ENCODE results near the gene CCDC63. TPM values are rescaled to one million over a fixed set of nuclear protein-coding genes. Genes with fewer than 3 reads are reported as not detected.

Gene CCDC63
- total and polyA plus RNA-seq, 3 experiments from 2014 or later = not detected

DNA sequence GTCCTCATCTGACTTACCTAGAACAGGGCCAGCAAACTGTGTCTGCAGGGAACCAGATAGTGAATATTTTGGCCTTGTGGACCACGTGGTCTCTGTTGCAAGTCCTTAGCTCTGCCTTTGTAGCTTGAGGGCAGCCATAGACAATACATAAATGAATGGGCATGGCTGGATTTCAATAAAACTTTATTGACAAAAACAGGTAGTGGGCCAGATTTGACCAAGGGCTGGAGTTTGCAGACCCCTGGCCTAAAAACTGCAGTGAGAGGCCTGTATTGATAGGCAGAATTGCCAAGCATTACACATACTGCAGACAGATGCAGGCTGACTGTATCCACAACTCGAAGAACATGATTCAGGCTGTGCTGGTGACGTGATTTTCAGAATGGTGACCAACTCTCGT is 25.3 kb downstream of the CCDC63 start:
- peaks cover 0 to 1% (median 0%) of the 10 kb centered on the region in 5 donors for H3K9me3 Mint-ChIP-seq
- DNase-seq = no peak
- Histone ChIP-seq H3K9me3 (ENCODE audit: low read length) (no peaks in the 10 kb centered on the region), H3K36me3 (ENCODE audit: insufficient read depth, low read length) (no peaks in the 10 kb centered on the region), H3K4me1 (ENCODE audit: insufficient read depth, low read length) (no peaks in the 10 kb centered on the region), H3K27ac (ENCODE audit: low read depth, low read length) (no peak overlapping the region), H3K4me3 (ENCODE audit: low read length) (no peak overlapping the region), H3K27me3 (ENCODE audit: insufficient read depth, low read length, poor library complexity, severe bottlenecking) (no peaks in the 10 kb centered on the region)
- no peaks in the 10 kb centered on the region for H3K4me1 Mint-ChIP-seq
- no peaks in the 10 kb centered on the region for H3K36me3 Mint-ChIP-seq
- peaks cover 9 to 22% of the 10 kb centered on the region in 2 donors for H3K27me3 Mint-ChIP-seq
- CTCF ChIA-PET = no interaction called here
- no peak overlapping the region for H3K27ac Mint-ChIP-seq
- H3K4me3 Mint-ChIP-seq = no peak overlapping the region
- POLR2A ChIA-PET = interaction anchor here (0.5 kb wide), 1 partner anchor 67 kb away, joined by 12 read pairs; no protein-coding TSS in a partner anchor

DNA sequence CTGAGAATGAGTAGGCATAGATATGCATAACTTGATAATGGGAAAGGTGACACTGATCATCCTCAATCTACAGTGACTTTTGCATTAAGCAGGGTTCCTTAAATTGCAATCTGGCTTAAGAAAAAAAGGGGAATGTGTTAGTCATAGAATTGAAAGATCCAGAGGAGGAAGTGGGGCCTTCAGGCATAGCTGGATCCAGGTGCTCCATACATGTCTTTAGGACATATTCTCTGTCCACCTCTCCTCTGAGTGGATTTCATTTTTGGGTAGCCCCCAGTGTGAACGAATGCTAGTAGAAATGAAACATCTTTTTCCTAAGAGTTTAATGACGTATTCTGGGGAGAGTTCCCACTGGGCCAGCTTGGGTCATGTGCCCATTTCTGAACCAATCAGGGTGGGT is 27.6 kb downstream of the CCDC63 start:
- no peak for DNase-seq
- ChIA-PET CTCF (interaction anchor here (1.3 kb wide), 1 partner anchor 424 kb away, joined by 3 read pairs; the partner anchor contains the start of gene ARPC3), POLR2A (no interaction called here)
- Histone ChIP-seq H3K27me3 (ENCODE audit: insufficient read depth, low read length, poor library complexity, severe bottlenecking) (no peaks in the 10 kb centered on the region), H3K27ac (ENCODE audit: low read depth, low read length) (no peak overlapping the region), H3K36me3 (ENCODE audit: insufficient read depth, low read length) (no peaks in the 10 kb centered on the region), H3K4me1 (ENCODE audit: insufficient read depth, low read length) (no peaks in the 10 kb centered on the region), H3K9me3 (ENCODE audit: low read length) (no peaks in the 10 kb centered on the region), H3K4me3 (ENCODE audit: low read length) (no peak overlapping the region)
- H3K4me1 Mint-ChIP-seq = no peaks in the 10 kb centered on the region
- H3K36me3 Mint-ChIP-seq = no peaks in the 10 kb centered on the region
- H3K27ac Mint-ChIP-seq = no peak overlapping the region
- no peak overlapping the region for H3K4me3 Mint-ChIP-seq
- peaks cover 17 to 35% of the 10 kb centered on the region in 2 donors for H3K27me3 Mint-ChIP-seq
- peaks cover 0 to 1% (median 0%) of the 10 kb centered on the region in 5 donors for H3K9me3 Mint-ChIP-seq

DNA sequence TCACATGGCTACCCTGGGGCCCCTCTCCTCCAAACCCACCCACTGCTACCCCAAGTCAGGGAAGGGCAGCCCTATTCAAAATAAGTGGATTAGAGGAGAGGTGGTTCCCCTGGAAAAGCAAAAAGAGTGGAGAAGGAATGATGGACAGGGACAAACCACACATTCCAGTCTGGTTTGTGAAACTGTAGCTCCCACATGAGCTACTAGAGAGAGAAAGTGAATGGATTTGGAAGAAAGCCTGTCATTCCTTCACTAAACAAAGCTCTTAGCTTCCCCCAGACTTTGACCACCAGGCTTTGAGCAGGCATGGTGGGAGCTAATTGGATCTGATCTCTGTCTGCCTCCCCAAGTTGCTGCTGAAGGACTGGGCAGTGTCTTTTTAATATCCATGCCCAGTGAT is 28.0 kb downstream of the CCDC63 start:
- no peaks in the 10 kb centered on the region for H3K36me3 ChIP-seq (ENCODE audit: insufficient read depth, low read length)
- no peaks in the 10 kb centered on the region for H3K4me1 ChIP-seq (ENCODE audit: insufficient read depth, low read length)
- no peaks in the 10 kb centered on the region for H3K4me1 Mint-ChIP-seq
- peaks cover 14 to 38% of the 10 kb centered on the region in 2 donors for H3K27me3 Mint-ChIP-seq
- ChIA-PET POLR2A (no interaction called here), CTCF (interaction anchor here (1.3 kb wide), 1 partner anchor 425 kb away, joined by 3 read pairs; the partner anchor contains the start of gene ARPC3)
- DNase-seq = no peak
- no peaks in the 10 kb centered on the region for H3K36me3 Mint-ChIP-seq
- H3K9me3 Mint-ChIP-seq = peaks cover 0 to 1% (median 0%) of the 10 kb centered on the region in 5 donors
- H3K27ac ChIP-seq (ENCODE audit: low read depth, low read length) = no peak overlapping the region
- H3K4me3 ChIP-seq (ENCODE audit: low read length) = no peak overlapping the region
- no peak overlapping the region for H3K27ac Mint-ChIP-seq
- no peak overlapping the region for H3K4me3 Mint-ChIP-seq
- no peaks in the 10 kb centered on the region for H3K27me3 ChIP-seq (ENCODE audit: insufficient read depth, low read length, poor library complexity, severe bottlenecking)
- H3K9me3 ChIP-seq (ENCODE audit: low read length) = no peaks in the 10 kb centered on the region

DNA sequence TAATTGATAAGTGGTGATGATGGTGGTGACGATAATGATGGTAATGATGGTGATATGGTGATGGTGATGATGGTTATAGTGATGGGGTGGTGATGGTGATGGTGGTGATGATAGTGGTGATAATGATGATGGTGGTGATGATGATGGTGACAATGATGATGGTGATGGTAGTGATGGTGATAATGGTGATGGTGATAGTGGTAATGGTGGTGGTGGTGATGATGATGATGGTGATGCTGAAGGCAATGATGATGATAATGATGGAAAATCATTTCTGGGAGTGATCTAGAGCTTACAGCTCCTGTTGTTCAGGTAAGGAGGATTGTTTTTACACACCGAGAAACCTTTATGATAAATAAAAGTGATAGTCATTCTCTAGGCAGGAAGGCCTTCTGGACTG is 33.9 kb downstream of the CCDC63 start:
- Mint-ChIP-seq H3K27ac (no peak overlapping the region), H3K27me3 (peaks cover 10 to 16% of the 10 kb centered on the region in 2 donors), H3K9me3 (no peaks in the 10 kb centered on the region), H3K4me1 (no peaks in the 10 kb centered on the region), H3K36me3 (no peaks in the 10 kb centered on the region), H3K4me3 (no peak overlapping the region)
- CTCF ChIA-PET = no interaction called here
- no peak overlapping the region for H3K4me3 ChIP-seq (ENCODE audit: low read length)
- H3K9me3 ChIP-seq (ENCODE audit: low read length) = no peaks in the 10 kb centered on the region
- H3K4me1 ChIP-seq (ENCODE audit: insufficient read depth, low read length) = no peaks in the 10 kb centered on the region
- H3K27ac ChIP-seq (ENCODE audit: low read depth, low read length) = no peak overlapping the region
- POLR2A ChIA-PET = no interaction called here
- DNase-seq = no peak
- no peaks in the 10 kb centered on the region for H3K27me3 ChIP-seq (ENCODE audit: insufficient read depth, low read length, poor library complexity, severe bottlenecking)
- H3K36me3 ChIP-seq (ENCODE audit: insufficient read depth, low read length) = no peaks in the 10 kb centered on the region

DNA sequence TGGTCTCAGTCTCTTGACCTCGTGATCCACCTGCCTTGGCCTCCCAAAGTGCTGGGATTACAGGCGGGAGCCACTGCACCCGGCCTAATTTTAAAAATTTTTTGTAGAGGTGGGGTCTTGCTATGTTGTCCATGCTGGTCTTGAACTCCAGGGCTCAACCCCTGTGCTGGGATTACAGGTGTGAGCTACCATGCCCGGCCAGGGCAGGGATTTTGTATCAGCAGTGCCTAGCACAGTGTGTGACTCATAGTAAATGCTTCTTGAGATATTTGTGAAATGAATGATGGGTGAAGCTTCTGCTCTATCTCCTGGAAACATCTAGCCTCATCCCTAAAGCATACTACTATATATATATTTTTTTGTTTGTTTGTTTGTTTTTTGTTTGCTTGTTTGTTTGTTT is 36.5 kb downstream of the CCDC63 start:
- Mint-ChIP-seq H3K9me3 (no peaks in the 10 kb centered on the region), H3K27ac (peak overlapping the region in 1 of 8 donors; percentile 38), H3K4me1 (peaks cover 3 to 7% (median 5%) of the 10 kb centered on the region in 3 donors), H3K4me3 (no peak overlapping the region), H3K36me3 (peaks cover 0 to 2% (median 0%) of the 10 kb centered on the region in 3 donors), H3K27me3 (peaks cover 0 to 12% of the 10 kb centered on the region in 2 donors)
- Histone ChIP-seq H3K4me3 (ENCODE audit: low read length) (no peak overlapping the region), H3K27me3 (ENCODE audit: insufficient read depth, low read length, poor library complexity, severe bottlenecking) (no peaks in the 10 kb centered on the region), H3K36me3 (ENCODE audit: insufficient read depth, low read length) (no peaks in the 10 kb centered on the region), H3K4me1 (ENCODE audit: insufficient read depth, low read length) (no peaks in the 10 kb centered on the region), H3K9me3 (ENCODE audit: low read length) (no peaks in the 10 kb centered on the region), H3K27ac (ENCODE audit: low read depth, low read length) (no peak overlapping the region)
- ChIA-PET CTCF (interaction anchor here (0.9 kb wide), 1 partner anchor 10 kb away, joined by 4 read pairs; no protein-coding TSS in a partner anchor), POLR2A (no interaction called here)
- no peak for DNase-seq

DNA sequence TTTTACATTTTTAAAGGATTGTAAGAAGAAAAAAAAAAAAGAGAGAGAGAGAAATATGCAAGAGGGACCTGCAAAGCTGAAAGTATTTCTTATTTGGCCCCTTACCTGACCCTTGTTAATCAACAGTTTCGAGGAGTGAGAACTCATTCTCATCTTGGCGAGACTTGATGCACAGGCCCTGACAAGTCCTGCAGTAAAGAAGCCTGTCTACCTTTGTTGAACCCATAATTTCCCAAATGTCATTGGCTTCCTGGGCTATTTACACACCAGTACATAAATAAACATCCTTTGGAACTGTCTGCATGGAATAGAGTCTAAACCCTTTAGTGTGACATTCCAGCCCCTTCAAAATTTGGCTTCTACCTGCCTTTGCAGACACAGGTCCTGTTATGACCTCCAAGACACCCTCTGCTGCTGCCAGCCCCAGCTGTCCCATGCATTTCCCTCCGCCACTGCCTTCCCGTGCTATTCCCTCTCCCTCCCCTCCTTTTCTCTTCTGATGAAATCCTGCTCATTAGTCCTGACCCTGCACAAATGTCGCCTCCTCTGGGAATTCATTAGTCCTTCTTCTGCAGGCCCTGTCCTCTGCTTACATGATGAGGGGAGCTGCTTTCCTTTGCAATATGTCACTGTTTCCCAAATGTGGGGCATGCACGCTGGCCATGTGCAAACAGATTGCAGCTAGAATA is 38.5 kb downstream of the CCDC63 start:
- Mint-ChIP-seq H3K36me3 (peaks cover 0 to 2% (median 0%) of the 10 kb centered on the region in 3 donors), H3K27me3 (peaks cover 0 to 3% of the 10 kb centered on the region in 2 donors), H3K4me1 (peaks cover 3 to 7% (median 5%) of the 10 kb centered on the region in 3 donors), H3K4me3 (no peak overlapping the region), H3K27ac (peak overlapping the region in 1 of 8 donors; percentile 71), H3K9me3 (no peaks in the 10 kb centered on the region)
- Histone ChIP-seq H3K9me3 (ENCODE audit: low read length) (no peaks in the 10 kb centered on the region), H3K27me3 (ENCODE audit: insufficient read depth, low read length, poor library complexity, severe bottlenecking) (no peaks in the 10 kb centered on the region), H3K4me3 (ENCODE audit: low read length) (no peak overlapping the region), H3K36me3 (ENCODE audit: insufficient read depth, low read length) (no peaks in the 10 kb centered on the region), H3K4me1 (ENCODE audit: insufficient read depth, low read length) (no peaks in the 10 kb centered on the region), H3K27ac (ENCODE audit: low read depth, low read length) (no peak overlapping the region)
- POLR2A ChIA-PET = no interaction called here
- CTCF ChIA-PET = interaction anchor here (0.7 to 1.0 kb wide), 2 partner anchors 8 to 10 kb away, joined by 4 to 5 read pairs; no protein-coding TSS in a partner anchor
- no peak for DNase-seq

DNA sequence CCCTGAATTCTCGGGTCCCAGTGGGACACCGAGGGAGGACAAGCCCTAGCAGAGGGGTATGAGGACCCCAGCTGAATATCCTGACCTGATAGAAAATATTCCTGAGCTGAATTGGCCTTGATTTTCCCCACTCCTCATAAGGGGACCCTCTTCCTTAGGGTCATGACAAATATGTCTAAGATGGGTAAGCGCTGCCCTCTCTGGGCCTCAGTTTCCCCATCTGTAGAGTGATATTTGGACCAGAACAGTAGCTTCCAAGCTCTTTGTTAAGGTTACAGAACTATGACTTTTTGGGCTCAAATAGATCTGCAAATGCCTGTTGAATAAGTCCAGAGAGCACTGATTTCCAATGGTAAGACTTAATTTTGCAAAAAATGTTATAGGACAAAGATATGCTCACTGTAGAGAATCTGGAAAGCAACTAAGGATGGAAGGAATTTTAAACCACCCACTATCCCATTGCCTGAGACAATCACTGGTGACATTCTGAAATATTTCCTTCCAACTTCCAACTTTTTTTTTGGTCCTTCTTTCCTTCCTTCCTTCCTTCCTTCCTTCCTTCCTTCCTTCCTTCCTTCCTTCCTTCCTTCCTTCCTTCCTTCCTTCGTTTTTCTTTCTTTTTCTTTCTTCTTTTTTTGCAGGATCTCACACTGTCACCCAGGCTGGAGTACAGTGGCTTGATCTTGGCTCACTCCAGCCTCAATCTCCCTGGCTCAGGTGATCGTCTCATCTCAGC is 41.6 kb downstream of the CCDC63 start:
- POLR2A ChIA-PET = no interaction called here
- peaks cover 3 to 7% (median 5%) of the 10 kb centered on the region in 3 donors for H3K4me1 Mint-ChIP-seq
- Histone ChIP-seq H3K27ac (ENCODE audit: low read depth, low read length) (no peak overlapping the region), H3K9me3 (ENCODE audit: low read length) (no peaks in the 10 kb centered on the region), H3K27me3 (ENCODE audit: insufficient read depth, low read length, poor library complexity, severe bottlenecking) (no peaks in the 10 kb centered on the region), H3K4me3 (ENCODE audit: low read length) (no peak overlapping the region), H3K36me3 (ENCODE audit: insufficient read depth, low read length) (no peaks in the 10 kb centered on the region), H3K4me1 (ENCODE audit: insufficient read depth, low read length) (no peaks in the 10 kb centered on the region)
- CTCF ChIA-PET = interaction anchor here (0.8 to 2.2 kb wide), 10 partner anchors 8 to 789 kb away, joined by 3 to 10 read pairs (median 4); partner anchors contain the start of genes ARPC3, FAM216A and GPN3
- no peak for DNase-seq
- H3K9me3 Mint-ChIP-seq = no peaks in the 10 kb centered on the region
- H3K4me3 Mint-ChIP-seq = peak overlapping the region; percentile 86 to 95 (median 93)
- H3K27ac Mint-ChIP-seq = peak overlapping the region in 2 of 8 donors; percentile 67 to 89
- H3K27me3 Mint-ChIP-seq = peaks cover 8% of the 10 kb centered on the region in 2 donors
- H3K36me3 Mint-ChIP-seq = peaks cover 0 to 2% (median 0%) of the 10 kb centered on the region in 3 donors

DNA sequence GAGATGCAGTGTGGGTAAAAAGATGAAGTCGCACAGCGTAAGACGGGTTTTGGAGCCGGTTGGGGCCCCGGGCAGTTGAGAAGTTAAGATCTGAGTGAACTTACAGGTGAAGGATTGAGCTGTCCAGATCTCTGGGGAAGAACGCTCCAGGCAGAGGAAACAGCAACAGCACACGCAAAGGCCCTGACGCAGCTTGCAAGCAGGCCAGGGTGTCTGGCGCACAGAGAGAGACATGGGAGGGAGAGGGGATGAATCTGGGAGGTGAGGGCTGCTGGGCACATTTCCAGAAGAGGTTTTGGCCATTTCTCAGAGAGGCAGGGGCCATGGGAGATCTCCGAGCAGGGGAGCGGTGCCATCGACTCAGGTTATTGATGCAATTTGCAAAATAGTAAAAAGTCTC is 42.6 kb downstream of the CCDC63 start:
- Mint-ChIP-seq H3K4me1 (peaks cover 4 to 10% (median 5%) of the 10 kb centered on the region in 3 donors), H3K27me3 (peaks cover 9 to 15% of the 10 kb centered on the region in 2 donors), H3K36me3 (peaks cover 0 to 2% (median 0%) of the 10 kb centered on the region in 3 donors), H3K9me3 (no peaks in the 10 kb centered on the region), H3K27ac (no peak overlapping the region), H3K4me3 (no peak overlapping the region)
- Histone ChIP-seq H3K4me3 (ENCODE audit: low read length) (no peak overlapping the region), H3K27ac (ENCODE audit: low read depth, low read length) (no peak overlapping the region), H3K36me3 (ENCODE audit: insufficient read depth, low read length) (no peaks in the 10 kb centered on the region), H3K4me1 (ENCODE audit: insufficient read depth, low read length) (no peaks in the 10 kb centered on the region), H3K9me3 (ENCODE audit: low read length) (no peaks in the 10 kb centered on the region), H3K27me3 (ENCODE audit: insufficient read depth, low read length, poor library complexity, severe bottlenecking) (no peaks in the 10 kb centered on the region)
- POLR2A ChIA-PET = interaction anchor here (0.5 kb wide), 1 partner anchor 177 kb away, joined by 4 read pairs; no protein-coding TSS in a partner anchor
- DNase-seq = no peak
- CTCF ChIA-PET = no interaction called here
